HepG2 (cell line): ENCODE measurements around the gene TBX18. TPM values are rescaled to one million over a fixed set of nuclear protein-coding genes. Genes with fewer than 3 reads are reported as not detected.

Experiments
- ATAC-seq: fragments of 200-7000 bp; cut with Tn5 transposase; 3 replicates; pipeline ENCODE4 v1.9.1; 2020; ENCODE audit warnings: mild to moderate bottlenecking, moderate library complexity
- BruUV-seq: library from RNA; stranded (reverse); fragments of 400-500 nt; replicated peaks from 2 replicates; lab custom pipeline; 2021; lab: Mats Ljungman, UMichigan
- CTCF ChIA-PET: fragments of 300-600 bp; formaldehyde crosslinking; extraction: SDS; loops from one replicate; lab custom pipeline; 2021; ENCODE audit warnings: low total read pairs, inconsistent platforms, low intra/inter-chr PET ratio; lab: Yijun Ruan, JAX
- POLR2A ChIA-PET: fragments of 350-600 bp; sonication (Branson Sonifier 250); formaldehyde crosslinking; loops from one replicate; lab custom pipeline; 2020; ENCODE audit warnings: antibody characterized with exemption, inconsistent platforms; lab: Yijun Ruan, JAX
- DNase-seq: peaks from one replicate; pipeline ENCODE4 v3.0.0-alpha.2; 2015; ENCODE audit warnings: low spot score
- FAIRE-seq: peaks from 3 replicates; lab custom pipeline; 2011; peaks lifted over from hg19 to GRCh38; lab: Jason Lieb, UNC
- H2AFZ ChIP-seq: one replicate; pipeline ENCODE4 v1.6.1; 2011; ENCODE audit warnings: low read length, inconsistent platforms
- H3K27ac ChIP-seq: fragments of 300-600 bp; 3 replicates; pipeline ENCODE4 v1.8.0; 2011; ENCODE audit warnings: mixed run types, mild to moderate bottlenecking, mixed read lengths, low read length, inconsistent platforms; ENCODE audit not compliant: insufficient read depth; ENCODE audit errors: extremely low read length
- H3K27me3 ChIP-seq, 2 experiments: fragments of 200-600 bp in 1 of 2; 2 replicates in 1 of 2; 3 replicates in 1 of 2; pipeline versions ENCODE4 v1.6.0 to v1.8.0; 2011; ENCODE audit warnings: low read length in 2 of 2, mild to moderate bottlenecking in 2 of 2, moderate library complexity in 2 of 2, inconsistent platforms in 1 of 2; ENCODE audit not compliant: insufficient read depth in 2 of 2, control insufficient read depth in 1 of 2
- H3K36me3 ChIP-seq, 2 experiments: fragments of 200-600 bp in 1 of 2; replicated peaks in 1 of 2; 2 replicates in 1 of 2; 3 replicates in 1 of 2; pipeline versions ENCODE4 v1.5.1 to v1.8.0; 2011; ENCODE audit warnings: low read length in 2 of 2, inconsistent platforms in 1 of 2; ENCODE audit not compliant: insufficient read depth in 2 of 2, control insufficient read depth in 1 of 2
- H3K4me1 ChIP-seq: 2 replicates; pipeline ENCODE4 v1.5.1; 2012; ENCODE audit warnings: low read length, inconsistent platforms; ENCODE audit not compliant: insufficient read depth
- H3K4me2 ChIP-seq: 2 replicates; pipeline ENCODE4 v1.6.0; 2011; ENCODE audit warnings: low read depth, low read length, inconsistent platforms
- H3K4me3 ChIP-seq, 3 experiments: fragments of 200-600 bp in 1 of 3; sonication (generic), shearing (Covaris generic) in 1 of 3; replicated peaks in 1 of 3; 2 replicates each; pipeline ENCODE4 v1.5.1; 2011 to 2016; ENCODE audit warnings: low read length in 3 of 3, inconsistent platforms in 2 of 3, low read depth in 2 of 3, mild to moderate bottlenecking in 2 of 3, control low read depth in 1 of 3, mixed read lengths in 1 of 3; ENCODE audit not compliant: insufficient read depth in 1 of 3
- H3K79me2 ChIP-seq: one replicate; pipeline ENCODE4 v1.6.1; 2011; ENCODE audit warnings: low read length, inconsistent platforms; ENCODE audit not compliant: insufficient read depth
- H3K9ac ChIP-seq: 2 replicates; pipeline ENCODE4 v1.6.0; 2011; ENCODE audit warnings: mild to moderate bottlenecking, low read depth, low read length, inconsistent platforms; ENCODE audit not compliant: insufficient read depth
- H3K9me3 ChIP-seq: 2 replicates; pipeline ENCODE4 v1.5.1; 2012; ENCODE audit warnings: mild to moderate bottlenecking, low read length
- H4K20me1 ChIP-seq: 2 replicates; pipeline ENCODE4 v1.6.0; 2011; ENCODE audit warnings: inconsistent platforms, mild to moderate bottlenecking, low read length, moderate library complexity; ENCODE audit not compliant: insufficient read depth
- PHB2 ChIP-seq: fragments of 450-650 bp; IDR thresholded peaks from 2 replicates; pipeline ENCODE4 v1.6.1; 2018; ENCODE audit not compliant: partially characterized antibody
- ZHX2 ChIP-seq, 2 experiments: sonication (generic) in 1 of 2; formaldehyde crosslinking in 1 of 2; IDR thresholded peaks; 2 replicates each; pipeline versions ENCODE4 v1.6.1 to v1.9.0; 2014 to 2022; ENCODE audit warnings: antibody characterized with exemption in 1 of 2, borderline replicate concordance in 1 of 2, inconsistent platforms in 1 of 2, low read depth in 1 of 2, missing genetic modification reagents in 1 of 2
- ZNF644 ChIP-seq: IDR thresholded peaks from 2 replicates; pipeline ENCODE4 v1.6.1; 2016; ENCODE audit warnings: low read depth
- WGBS: methylation state at CpG from one replicate; pipeline ENCODE4 v1.1.6; 2017; ENCODE audit warnings: low lambda C conversion rate; 5-methylcytosine and 5-hydroxymethylcytosine counted together
- in situ Hi-C: cut with HindIII; loops from 2 replicates; pipeline ENCODE4 v1.10.0; 2017; ENCODE audit warnings: low pct_unique_long_range_greater_than_20kb; ENCODE audit not compliant: extremely low pct_ligation_motif_present
- intact Hi-C: fragments of 100-400 bp; cut with micrococcal nuclease; formaldehyde crosslinking; loops from one replicate; pipeline ENCODE4 v1.10.0; 2022; ENCODE audit not compliant: unreplicated experiment
- polyA plus RNA-seq, 8 experiments: library from polyadenylated mRNA; depleted of rRNA in 3 of 8; stranded (reverse) in 7 of 8; unstranded in 1 of 8; fragments of >200 nt; fragmentation: Illumina TruSeq in 4 of 8; extraction: Trizol in 4 of 8; gene quantifications; 2 replicates each; pipeline versions ENCODE4 v1.2.1 to v1.2.3, GENCODE V29; 2011 to 2016; ENCODE audit warnings: low read depth in 4 of 8, missing spikeins in 1 of 8, mixed read lengths in 1 of 8; ENCODE audit not compliant: insufficient read depth in 1 of 8
- total RNA-seq, 5 experiments: library from RNA; depleted of rRNA; stranded (reverse); fragments of >200 nt; fragmentation: Illumina TruSeq; extraction: Trizol; gene quantifications; 2 replicates each; pipeline ENCODE4 v1.2.3, GENCODE V29; 2016; ENCODE audit warnings: low read depth in 1 of 5

Gene TBX18
- total and polyA plus RNA-seq, 2 of the 13 experiments (the other 11 are each of a cell fraction or from before 2014, with no cell fraction given): not detected

- Histone ChIP-seq H4K20me1 (no peaks in the 10 kb centered on the region), H3K4me1 (no peaks in the 10 kb centered on the region), H3K36me3 (no peaks in the 10 kb centered on the region), H3K9ac (no peak overlapping the region), H2AFZ (no peak overlapping the region), H3K79me2 (no peaks in the 10 kb centered on the region), H3K4me3 (no peak overlapping the region), H3K27me3 (no peaks in the 10 kb centered on the region), H3K4me2 (no peak overlapping the region), H3K27ac (no peak overlapping the region), H3K9me3 (no peaks in the 10 kb centered on the region)
- TF ChIP-seq ZHX2 (IDR thresholded peaks at IDR 0.05; ENCODE audit: low read depth): no peak
- no peak for TF ChIP-seq ZHX2 (CRISPR knock-in tag; IDR thresholded peaks at IDR 0.05; ENCODE audit: borderline replicate concordance)
- TF ChIP-seq PHB2: no peak
- no peak for TF ChIP-seq ZNF644 (CRISPR knock-in tag)
- POLR2A ChIA-PET: no interaction called here
- FAIRE-seq (no peak), DNase-seq (no peak), ATAC-seq (no peak)
- CTCF ChIA-PET: no interaction called here
- WGBS: 35% methylated on average over 14 of the region's 17 CpGs
- BruUV-seq: no TSS peak
- in situ Hi-C loops (no loop called here), intact Hi-C loops (no loop called here)
These were observed 82.6 kb downstream of the TBX18 start for GRCh38 chr6:84681693-84682326.
